Measurements from ENCODE around the gene BRINP1.

- TF ChIP-seq EP300 (IDR thresholded peaks at IDR 0.05; ENCODE audit: borderline replicate concordance in 1 of 2, control insufficient read depth in 1 of 2, low read depth in 2 of 2, low read length in 2 of 2) (no peak), YY1 (IDR thresholded peaks at IDR 0.05; ENCODE audit: low read depth, low read length) (no peak), CTCF (IDR thresholded peaks at IDR 0.05 in 2 of 3, conservative IDR thresholded peaks at IDR 0.05 in 1 of 3; ENCODE audit: control insufficient read depth in 2 of 3, extremely low read depth in 1 of 3, insufficient read depth in 1 of 3, low read depth in 3 of 3, low read length in 3 of 3) (no peak), CHD2 (IDR thresholded peaks at IDR 0.05; ENCODE audit: borderline replicate concordance, low read depth, low read length) (no peak), NR2C2 (IDR thresholded peaks at IDR 0.05; ENCODE audit: borderline replicate concordance, control insufficient read depth, insufficient read length, low read depth) (no peak), POLR2AphosphoS5 (IDR thresholded peaks at IDR 0.05; ENCODE audit: low read length) (no peak)
- TF ChIP-seq, protein P1, sequence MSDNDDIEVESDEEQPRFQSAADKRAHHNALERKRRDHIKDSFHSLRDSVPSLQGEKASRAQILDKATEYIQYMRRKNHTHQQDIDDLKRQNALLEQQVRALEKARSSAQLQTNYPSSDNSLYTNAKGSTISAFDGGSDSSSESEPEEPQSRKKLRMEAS (IDR thresholded peaks at IDR 0.05; ENCODE audit: low read depth, low read length): no peak
- TF ChIP-seq, protein P2, sequence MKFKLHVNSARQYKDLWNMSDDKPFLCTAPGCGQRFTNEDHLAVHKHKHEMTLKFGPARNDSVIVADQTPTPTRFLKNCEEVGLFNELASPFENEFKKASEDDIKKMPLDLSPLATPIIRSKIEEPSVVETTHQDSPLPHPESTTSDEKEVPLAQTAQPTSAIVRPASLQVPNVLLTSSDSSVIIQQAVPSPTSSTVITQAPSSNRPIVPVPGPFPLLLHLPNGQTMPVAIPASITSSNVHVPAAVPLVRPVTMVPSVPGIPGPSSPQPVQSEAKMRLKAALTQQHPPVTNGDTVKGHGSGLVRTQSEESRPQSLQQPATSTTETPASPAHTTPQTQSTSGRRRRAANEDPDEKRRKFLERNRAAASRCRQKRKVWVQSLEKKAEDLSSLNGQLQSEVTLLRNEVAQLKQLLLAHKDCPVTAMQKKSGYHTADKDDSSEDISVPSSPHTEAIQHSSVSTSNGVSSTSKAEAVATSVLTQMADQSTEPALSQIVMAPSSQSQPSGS (IDR thresholded peaks at IDR 0.05; ENCODE audit: low read length): no peak
Measured at GRCh38 chr9:119180897-119181296, 188.3 kb downstream of the BRINP1 start.

Measured in GM12878 (cell line).